NCI-H146 treated with DMSO at 0.1 percent for 48 hours (cell line): ENCODE data around the gene OLR1.
"Not testable (repeated sequence)": the region's sequence is repeated elsewhere in the genome, so short reads cannot be mapped to it uniquely, and the experiment has no call there.

Source experiments
- DNase-seq: peaks from one replicate; lab custom pipeline; 2025; ENCODE audit not compliant: unreplicated experiment; lab: John Stamatoyannopoulos, UW

OLR1 gene

DNA sequence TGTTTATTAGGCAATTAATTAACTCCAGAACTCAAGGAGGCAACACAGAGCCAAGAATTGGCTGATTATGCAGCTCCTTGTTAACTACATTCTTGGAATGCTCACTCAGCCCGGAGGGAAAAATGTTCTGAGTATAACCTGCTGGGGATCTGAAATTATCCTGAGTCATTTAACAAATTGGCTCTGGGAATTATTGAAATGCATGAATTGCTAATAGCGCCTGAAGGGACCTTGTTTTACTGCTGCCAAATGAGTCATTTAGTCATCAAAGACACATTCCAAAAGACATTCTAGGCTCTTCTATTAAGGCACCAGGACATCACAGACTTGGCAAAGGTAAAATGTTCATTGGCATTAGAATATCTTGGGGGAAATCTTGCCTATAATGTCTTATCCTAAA, 19.9 kb upstream of the OLR1 start:
- no peak for DNase-seq

DNA sequence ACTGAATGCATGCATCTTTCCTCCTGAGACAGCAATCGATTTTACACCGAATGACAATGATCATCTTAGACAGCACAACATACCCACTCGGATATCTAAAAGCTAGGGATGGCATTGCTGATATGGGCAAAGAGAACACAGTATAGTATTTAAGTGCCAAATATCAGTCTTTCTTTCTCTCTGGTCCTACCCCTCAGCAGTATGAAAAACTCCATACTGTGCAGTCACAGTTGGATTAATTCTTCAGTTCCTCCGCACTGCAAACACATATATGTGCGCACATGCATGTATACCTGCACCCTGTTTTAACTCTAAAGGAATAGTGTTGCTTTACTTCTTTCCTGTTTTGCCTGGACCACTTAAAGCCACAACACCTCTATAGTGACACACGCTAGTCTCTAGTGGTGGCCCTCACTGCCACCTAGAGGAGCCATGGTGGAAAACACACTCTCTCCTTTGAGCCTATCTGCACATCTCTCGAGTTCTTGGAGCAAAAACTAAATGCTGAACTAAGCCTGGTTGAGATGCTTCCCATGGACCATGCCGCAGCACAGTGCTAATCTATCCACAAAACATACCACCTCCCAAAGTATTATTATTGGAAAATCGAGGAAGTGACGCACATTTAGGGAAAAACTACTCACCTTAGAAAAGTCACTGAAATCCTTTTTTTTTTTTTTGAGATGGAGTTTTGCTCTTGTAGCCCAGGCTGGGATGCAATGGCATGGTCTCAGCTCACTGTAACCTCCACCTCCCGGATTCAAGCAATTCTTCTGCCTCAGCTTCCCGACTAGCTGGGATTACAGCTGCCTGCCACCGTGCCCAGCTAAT, 18.8 kb upstream of the OLR1 start:
- DNase-seq = peak; percentile 62

DNA sequence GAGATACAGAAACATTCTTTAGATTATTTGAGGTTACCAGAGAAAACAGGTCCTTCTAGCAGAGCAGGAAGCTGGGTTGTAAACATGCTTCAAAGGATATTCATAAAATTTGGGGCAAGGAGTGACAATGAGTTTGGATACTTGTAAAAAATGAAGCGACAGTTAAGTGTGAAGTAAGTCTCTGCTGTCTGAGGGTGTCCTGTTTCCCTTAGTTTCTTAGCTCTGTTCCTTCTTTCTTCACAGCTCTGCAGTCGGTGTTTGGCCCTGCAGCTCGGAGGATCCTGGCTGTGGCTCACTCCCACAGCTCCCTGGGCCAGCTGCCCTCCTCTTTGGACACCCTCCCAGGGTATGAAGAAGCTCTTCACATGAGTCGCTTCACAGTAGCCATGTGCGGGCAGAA, 17.7 kb upstream of the OLR1 start:
- no peak for DNase-seq

DNA sequence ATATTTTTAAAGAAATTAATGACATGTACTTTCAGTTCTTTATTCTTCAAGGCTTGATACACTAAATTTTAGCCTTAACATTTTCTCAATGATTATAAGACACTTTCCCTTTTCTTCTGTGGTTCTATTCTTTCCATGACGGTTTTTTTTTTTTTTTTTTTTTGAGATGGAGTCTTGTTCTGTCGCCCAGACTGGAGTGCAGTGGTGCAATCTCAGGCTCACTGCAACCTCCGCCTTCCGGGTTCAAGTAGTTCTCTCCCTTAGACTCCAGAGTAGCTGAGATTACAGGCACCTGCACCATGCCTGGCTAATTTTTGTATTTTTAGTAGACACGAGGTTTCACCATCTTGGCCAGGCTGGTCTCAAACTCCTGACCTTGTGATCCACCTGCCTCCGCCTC, 15.0 kb upstream of the OLR1 start:
- not testable (repeated sequence) for DNase-seq

DNA sequence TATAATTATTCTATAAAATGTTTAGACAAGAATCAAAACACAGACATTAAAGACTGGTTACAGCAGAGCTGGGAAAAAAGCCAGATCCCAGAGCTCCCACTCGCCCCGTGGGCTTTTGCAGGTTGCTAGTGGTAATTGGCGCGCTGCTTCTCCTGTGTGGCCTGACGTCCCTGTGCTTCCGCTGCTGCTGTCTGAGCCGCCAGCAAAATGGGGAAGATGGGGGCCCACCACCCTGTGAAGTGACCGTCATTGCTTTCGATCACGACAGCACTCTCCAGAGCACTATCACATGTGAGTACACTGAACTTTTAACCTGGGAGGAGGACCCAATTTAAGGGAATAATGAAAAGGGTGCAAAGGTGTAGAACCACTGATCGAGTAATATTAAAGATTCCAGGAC, 14.4 kb upstream of the OLR1 start:
- no peak for DNase-seq

DNA sequence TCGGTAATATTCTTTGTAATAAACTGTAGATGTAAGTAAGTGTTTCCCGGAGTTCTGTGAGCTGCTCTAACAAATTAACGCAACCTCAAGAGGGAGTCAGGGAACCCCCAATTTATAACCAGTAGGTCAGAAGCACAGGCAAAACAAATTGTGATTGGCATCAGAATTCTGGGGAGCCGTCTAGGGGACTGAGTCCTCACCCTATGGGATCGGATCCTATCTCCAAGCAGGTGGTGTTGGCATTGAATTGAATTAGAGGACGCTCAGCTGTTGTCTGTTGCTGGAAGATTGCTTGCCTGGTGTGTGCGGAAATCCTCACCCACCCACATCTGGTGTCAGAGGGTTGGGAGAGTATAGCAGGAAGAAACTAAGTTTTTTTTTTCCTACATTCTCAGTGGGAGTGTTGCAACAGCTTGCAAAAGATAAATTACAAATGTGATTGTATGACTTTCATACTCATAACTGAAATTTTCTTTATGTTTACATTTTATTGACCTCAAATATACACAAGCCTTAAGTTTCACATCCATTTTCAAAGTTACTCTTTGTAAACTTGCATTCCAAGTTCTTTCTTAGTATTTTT, 12.4 kb upstream of the OLR1 start:
- DNase-seq = no peak

DNA sequence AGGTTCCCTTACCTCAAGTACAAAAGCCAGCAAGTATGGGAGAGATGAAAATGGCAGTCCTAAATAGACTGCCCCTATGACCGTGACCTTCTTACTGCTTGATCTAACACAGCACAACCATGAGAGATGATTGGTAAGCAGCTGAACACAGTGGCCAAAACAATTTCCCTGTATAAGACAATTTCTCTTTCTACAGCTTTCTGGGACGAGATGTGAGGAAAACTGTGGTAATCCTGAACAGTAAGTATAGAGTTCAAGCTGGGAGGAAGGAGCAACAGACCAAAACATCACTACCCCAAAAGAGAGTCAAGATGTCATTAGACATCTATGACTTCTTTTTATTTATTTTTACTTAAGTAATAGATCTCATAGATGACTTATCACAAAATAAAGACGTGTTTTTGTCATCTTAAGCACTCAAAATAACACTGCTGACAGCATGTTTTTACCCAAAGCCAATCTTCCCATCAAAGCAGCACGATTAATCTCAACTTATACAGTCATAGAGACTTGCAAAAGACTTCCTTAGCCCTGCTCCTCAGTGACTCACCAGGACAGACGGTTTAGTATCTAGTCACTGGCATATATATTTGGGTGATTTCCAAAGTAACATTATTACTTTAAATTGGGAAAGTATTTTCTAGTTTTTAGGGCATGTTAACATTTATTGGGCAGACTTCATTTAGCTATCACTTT, 10.6 kb upstream of the OLR1 start:
- DNase-seq = no peak

DNA sequence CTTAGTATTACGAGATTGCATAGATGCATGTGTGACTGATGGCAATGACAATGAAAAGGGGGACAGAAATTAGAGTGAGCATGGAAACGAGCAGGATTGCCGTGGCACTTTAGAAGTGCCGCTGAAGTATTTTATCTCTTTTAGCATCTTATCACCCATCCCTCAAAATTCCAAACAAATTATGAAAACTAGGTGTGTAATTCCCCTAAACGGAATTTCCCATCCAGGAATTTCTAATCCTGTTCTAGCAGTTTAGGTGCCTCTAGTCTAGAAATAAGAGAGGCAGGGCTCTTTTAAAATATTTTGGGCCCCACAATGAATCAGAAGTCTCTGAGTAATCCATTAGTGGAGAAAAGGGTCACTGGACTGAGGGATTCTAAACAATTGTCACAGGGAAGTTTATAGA, 7.8 kb upstream of the OLR1 start:
- DNase-seq = no peak

DNA sequence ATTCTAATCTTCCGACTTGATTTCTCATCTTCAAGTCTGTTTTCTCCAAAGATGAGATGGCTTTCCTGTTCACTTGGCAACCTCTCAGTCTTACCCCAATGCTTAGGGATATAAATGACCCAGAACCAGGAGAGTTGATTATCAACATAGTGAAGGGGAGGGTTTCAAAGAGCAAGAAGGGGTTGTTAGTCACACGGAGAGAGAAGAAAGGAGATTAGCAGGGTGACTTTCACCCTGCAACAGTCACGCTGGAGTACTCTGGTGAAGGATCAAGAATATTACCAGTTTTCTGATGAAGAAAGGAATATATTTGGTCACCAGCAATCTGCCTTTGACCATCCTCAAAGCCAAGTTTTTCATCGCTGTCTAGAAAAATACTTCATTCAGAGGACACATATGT, 6.9 kb upstream of the OLR1 start, which contains the start of gene TMEM52B:
TSS of gene TMEM52B (plus strand) at position 212 of the 400 bp plus-strand sequence. CDS start 543 bp downstream, outside the sequence.
- DNase-seq = no peak

DNA sequence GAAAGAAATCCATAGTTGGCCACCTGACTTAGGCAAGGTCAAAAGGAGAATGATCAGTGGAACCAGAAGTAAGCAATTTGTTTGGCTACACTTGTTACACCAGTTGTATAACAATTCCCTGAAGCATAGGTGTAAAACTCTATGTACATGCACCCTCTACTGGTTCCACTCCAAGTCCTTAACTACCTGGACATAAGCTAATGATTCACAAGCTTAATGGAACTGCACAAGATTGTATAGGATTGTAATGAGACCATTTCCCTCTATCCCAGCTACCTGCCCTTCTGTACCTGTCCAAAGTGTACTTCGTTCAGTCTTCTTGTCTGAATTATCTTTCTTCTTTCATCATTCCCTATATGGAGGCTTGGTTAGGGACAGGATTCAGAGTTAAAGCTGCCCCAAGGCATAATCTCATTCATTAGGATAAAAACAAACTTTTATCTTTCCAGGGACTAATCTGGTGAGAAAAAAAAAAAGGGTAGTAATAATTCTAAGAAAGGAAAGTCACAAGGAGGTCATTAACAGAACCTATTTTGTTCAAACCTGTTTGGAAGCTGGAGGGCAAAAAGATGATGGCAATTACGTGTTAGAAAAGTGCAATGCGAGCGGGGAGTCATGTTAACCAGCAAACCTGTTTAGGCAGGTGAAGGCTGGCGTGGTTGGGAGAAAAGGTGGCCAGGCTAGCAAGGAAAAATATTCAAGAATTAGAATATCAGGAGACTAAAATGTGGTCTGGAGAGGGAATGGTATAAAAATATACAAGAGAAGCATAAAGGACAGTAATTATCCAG, 4.1 kb upstream of the OLR1 start:
- DNase-seq = no peak

DNA sequence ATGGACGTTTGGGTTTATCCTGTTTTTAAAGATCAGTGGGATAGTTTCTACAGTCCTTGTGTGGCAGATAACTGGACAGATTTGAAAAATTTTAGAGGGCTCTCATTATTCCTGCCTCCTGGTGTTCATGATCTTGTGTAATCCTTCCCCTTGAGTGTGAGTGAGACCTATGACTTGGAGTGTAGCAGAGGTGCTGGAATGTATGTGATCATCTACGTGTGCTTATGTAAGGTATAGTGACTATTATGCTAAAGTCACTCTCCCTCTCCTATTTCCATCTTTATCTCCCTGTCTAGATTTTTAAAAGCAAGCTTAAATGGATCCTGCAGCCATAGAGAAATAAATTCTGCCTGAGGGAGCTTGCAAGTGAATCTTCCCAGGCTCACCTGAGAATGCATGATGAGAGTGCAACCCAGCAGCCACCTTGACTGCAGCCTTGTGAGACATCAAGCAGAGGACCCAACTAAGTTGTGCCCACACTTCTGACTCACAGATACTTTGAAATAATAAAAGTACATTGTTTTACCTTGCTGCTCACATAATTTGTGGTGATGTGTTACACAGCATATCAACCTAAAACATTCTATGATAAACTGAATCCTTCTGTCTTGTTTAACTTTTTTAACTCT, 3.2 kb upstream of the OLR1 start:
- no peak for DNase-seq

DNA sequence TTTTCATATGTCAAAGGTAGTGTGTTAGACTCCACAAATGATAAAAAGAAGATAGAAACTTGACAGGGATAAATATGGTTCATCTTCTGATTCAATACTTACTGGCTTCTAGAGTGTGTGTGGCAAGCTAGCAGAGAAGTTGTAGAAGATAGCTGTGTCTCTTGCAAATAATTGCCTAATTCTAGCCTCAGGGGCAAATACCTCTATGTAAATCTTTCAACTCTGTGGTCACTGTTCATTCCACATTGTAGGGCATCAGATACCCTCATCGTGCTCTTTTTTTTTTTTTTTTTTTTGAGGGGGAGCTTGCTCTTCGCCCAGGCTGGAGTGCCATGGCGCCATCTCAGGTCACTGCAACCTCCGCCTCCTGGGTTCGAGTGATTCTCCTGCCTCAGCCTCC, 1.7 kb downstream of the OLR1 start:
- DNase-seq = no peak

DNA sequence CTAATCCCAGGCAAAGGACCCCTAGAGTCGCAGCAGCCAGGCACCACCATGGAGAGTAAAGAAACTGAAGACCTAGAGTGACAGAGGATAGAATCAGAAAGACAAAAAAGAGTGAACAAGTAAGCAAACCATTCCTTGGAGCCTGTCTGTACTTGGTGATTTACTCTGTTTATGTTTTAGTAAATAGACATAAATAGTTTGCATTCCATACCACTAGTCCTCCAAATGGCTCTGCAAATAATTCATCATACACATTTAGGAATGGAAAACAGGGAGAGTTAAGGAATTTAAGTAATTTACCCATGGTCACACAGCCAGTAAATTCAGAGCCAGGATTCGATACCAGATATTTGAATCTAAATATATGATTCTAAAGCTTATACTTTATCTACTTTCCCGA, 2.8 kb downstream of the OLR1 start:
- no peak for DNase-seq

DNA sequence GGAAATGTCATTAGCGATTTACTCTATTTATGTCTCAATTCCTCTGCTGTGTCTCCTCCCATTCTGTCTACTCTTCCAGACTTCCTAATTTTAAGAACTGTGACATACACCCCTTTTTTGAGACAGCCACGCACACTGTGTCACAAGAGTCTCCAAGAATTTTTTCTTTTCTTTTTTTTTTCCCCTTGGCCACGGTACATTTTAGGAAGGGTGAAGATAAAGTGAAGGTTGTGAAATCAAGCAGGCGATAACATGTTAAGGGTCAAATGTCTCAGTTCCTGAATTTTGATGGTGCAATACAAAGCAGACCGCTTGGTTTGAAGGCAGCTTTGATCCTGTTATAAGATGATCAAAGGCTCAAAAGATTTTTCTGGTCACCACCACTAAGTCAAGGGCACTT, 4.3 kb downstream of the OLR1 start:
- DNase-seq = no peak

DNA sequence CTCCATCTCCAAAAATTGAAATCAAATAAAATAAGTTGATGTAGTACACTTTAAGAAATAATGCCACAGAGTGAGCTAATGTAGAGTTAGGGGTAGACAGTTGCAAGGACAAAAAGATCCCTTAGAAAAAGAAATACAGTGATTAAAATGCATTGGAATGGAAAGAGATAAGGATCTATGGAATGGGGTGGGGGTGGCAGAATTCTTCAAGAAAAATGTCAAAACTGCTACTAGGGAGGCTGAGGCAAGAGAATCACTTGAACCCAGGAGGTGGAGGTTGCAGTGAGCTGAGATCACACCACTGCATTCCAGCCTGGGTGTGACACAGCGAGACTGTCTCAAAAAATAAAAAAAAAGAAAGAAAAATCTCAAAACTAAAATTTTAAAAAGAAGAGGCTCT, 6.5 kb downstream of the OLR1 start:
- no peak for DNase-seq

DNA sequence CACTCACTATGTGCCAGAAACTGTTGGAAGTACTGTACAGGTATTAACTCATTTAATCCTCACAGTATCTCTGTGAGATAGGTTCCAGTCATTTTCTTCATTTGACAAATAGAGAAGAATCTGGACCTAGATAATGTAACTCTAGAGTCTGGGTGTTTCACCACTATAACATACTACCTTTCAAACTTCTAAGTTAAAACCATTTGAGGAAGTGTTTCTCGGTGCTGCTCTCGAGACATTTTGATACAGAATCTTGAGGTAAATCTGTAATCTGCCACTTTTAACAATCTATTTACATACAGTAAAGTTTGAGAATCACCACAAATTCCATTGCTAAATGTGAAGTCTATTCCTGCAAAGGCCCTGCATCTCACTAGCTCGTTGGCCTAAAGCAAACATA, 8.8 kb downstream of the OLR1 start:
- no peak for DNase-seq

DNA sequence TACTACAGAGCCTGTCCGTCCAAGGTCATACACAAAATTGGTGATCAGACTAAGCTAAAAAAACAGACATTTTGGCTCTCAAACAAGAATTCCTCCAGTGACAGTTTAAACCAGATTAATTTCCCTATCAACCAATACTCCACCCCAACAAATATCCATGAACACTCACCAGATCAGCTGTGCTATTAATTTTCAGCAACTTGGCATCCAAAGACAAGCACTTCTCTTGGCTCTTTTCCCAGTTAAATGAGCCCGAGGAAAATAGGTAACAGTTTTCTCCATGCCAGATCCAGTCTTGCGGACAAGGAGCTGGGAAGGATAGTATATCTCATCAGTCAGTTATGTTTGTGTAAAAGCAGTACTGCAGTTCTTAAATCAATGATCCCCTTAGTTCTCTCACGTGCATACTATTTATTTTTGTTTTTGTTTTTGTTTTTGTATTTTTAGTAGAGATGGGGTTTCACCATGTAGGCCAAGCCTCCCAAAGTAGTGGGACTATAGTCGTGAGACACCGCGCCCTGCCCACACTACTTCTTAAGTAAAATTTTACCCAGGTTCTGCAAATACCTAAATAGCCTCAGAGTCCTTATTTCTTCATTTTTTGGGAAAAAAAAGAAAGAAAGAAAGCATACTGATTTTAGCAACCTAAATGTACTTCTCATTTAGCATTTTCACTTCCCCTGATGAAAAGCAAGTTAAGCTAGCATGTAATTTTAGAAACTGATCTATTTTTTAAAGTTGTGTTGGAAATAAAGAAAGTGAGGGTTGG, 11.1 kb downstream of the OLR1 start:
- no peak for DNase-seq

DNA sequence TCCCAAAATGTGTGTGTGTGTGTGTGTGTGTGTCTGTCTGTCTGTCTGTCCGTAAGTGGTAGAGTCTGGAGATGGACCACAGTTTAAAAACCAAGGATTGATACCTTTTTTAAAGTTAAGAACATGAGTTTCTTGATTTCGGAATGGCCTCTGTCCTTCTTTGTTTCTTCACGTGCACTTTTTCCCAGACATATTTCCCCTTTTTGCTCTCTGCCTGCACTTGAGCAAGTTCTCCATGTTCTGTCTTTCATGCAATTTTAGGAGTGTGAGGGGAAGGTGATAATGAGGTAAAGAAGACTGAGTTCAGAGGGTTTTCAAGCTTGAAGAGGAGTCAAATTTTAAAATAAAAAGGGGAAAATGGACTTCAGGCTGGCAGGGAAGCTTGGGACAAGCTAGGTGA, 12.7 kb downstream of the OLR1 start:
- DNase-seq = no peak

DNA sequence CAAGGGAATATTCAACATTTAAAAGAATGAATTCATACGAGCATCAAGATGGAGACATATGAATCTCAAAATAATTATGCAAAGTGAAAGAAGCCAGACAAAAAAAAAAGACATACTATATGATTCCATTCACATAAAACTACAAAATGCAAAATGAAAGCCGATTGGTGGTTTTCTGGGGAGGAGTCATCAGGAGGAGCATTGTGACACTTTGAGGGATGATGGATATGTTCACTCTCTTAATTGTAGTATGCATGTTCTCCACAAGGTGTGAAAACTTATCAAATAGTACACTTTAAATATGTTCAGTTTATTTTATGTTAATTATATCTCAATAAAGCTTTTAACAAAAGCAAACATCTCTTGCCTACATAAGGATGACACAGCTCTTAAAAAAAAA, 13.5 kb downstream of the OLR1 start:
- no peak for DNase-seq

DNA sequence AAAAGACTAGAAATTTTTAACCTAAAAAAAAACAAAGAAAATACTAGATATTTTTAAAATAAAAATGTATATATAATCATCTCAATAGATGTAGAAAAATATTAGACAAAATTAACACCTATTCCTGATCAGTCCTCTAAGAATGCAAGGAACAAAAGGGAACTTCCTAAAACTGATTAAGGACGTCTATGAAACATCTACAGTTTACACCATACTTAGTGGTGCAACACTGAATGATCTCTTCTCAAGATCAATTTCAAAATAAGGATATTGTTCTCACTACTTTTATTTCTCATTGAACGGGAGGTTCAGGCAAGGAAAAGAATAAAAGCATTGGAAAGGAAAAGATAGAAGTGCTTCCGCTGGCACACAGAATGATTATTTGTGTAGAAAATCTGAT, 16.0 kb downstream of the OLR1 start:
- no peak for DNase-seq
